HFFc6 (cell line): Measurements from ENCODE around the gene P3H3. TPM values are rescaled to one million over a fixed set of nuclear protein-coding genes. Genes with fewer than 3 reads are reported as not detected.

ENCODE experiments used
- DNase-seq: peaks from one replicate; pipeline ENCODE4 v3.0.0-alpha.2; 2018
- H3K27ac Mint-ChIP-seq: 2 replicates; pipeline ENCODE4 v1.8.0; 2020; ENCODE audit warnings: mild to moderate bottlenecking, mixed read lengths
- H3K27me3 Mint-ChIP-seq: 2 replicates; pipeline ENCODE4 v1.8.0; 2021; ENCODE audit warnings: mild to moderate bottlenecking, moderate library complexity, mixed read lengths; ENCODE audit not compliant: insufficient read depth
- H3K36me3 Mint-ChIP-seq: 2 replicates; pipeline ENCODE4 v1.8.0; 2021; ENCODE audit warnings: low read depth, mixed read lengths
- H3K4me1 Mint-ChIP-seq: 2 replicates; pipeline ENCODE4 v1.8.0; 2020; ENCODE audit warnings: low read depth, mixed read lengths
- H3K4me3 Mint-ChIP-seq: 2 replicates; pipeline ENCODE4 v1.8.0; 2020; ENCODE audit warnings: mild to moderate bottlenecking, moderate library complexity, mixed read lengths
- H3K9me3 Mint-ChIP-seq: 2 replicates; pipeline ENCODE4 v1.8.0; 2020; ENCODE audit warnings: mild to moderate bottlenecking, mixed read lengths
- total RNA-seq, 6 experiments: library from RNA; stranded (reverse); fragmentation: NEBNext Ultra II Directional; extraction: Animal tissue kit (Norgen Biotek cat#: 25700); gene quantifications; 2 replicates in 1 of 6; 3 replicates in 5 of 6; pipeline ENCODE4 v1.2.3, GENCODE V29; 2021
- TF ChIP-seq, protein P1 (sequence below): fragments of 200-600 bp; sonication (generic); IDR thresholded peaks from 2 replicates; pipeline ENCODE4 v1.5.0; 2021; ENCODE audit warnings: antibody characterized with exemption, mild to moderate bottlenecking

Gene P3H3
- total RNA-seq, 6 experiments from 2014 or later = 94.0 to 109 (median 103) TPM

DNA sequence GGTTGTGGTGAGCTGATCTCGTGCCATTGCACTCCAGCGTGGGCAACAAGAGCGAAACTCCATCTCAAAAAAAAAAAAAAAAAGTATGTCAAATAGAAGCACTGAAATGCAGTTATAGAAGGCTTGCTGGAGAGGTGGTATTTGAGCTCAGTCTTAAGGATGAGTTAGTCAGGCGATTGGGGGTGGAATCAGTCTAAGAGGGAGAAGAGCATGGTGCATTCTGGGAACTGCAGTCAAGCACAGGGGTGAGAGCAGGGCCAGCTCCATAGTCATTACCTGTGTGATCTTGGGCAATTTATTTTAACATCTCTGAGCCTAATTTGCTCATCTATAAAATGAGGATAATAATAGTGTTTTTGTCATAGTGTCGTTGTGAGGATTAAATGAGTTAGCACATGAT lies 6.7 kb downstream of the P3H3 start:
- TF ChIP-seq, protein P1, sequence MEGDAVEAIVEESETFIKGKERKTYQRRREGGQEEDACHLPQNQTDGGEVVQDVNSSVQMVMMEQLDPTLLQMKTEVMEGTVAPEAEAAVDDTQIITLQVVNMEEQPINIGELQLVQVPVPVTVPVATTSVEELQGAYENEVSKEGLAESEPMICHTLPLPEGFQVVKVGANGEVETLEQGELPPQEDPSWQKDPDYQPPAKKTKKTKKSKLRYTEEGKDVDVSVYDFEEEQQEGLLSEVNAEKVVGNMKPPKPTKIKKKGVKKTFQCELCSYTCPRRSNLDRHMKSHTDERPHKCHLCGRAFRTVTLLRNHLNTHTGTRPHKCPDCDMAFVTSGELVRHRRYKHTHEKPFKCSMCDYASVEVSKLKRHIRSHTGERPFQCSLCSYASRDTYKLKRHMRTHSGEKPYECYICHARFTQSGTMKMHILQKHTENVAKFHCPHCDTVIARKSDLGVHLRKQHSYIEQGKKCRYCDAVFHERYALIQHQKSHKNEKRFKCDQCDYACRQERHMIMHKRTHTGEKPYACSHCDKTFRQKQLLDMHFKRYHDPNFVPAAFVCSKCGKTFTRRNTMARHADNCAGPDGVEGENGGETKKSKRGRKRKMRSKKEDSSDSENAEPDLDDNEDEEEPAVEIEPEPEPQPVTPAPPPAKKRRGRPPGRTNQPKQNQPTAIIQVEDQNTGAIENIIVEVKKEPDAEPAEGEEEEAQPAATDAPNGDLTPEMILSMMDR = no peak
- Mint-ChIP-seq H3K4me3 (no peak overlapping the region), H3K4me1 (peaks cover 23% of the 10 kb centered on the region), H3K27me3 (no peaks in the 10 kb centered on the region; the same call in 1 of the 2 replicates), H3K27ac (no peak overlapping the region), H3K36me3 (peaks cover 23% of the 10 kb centered on the region; the same call in 1 of the 2 replicates), H3K9me3 (no peaks in the 10 kb centered on the region)
- no peak for DNase-seq

DNA sequence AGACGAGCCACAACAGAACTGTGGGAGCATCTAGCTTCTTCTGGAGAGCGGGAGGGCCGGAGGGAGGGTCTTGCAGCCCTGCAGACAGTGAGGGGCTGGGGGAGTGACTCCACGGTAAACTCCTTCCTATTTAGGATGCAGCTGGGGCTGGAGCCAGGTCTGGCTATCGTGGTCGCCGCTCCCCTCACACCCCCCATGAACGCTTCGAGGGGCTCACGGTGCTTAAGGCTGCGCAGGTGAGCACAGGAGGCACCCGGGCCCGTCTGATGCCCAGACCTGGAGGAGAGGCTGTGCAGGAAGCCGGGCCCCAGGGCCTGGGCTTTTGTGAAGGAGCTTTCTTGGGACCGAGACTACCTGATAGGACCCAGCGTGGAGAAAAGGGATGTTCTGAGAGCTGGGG lies 8.6 kb downstream of the P3H3 start:
- Mint-ChIP-seq H3K4me3 (no peak overlapping the region), H3K36me3 (peaks cover 23% of the 10 kb centered on the region; the same call in 1 of the 2 replicates), H3K9me3 (no peaks in the 10 kb centered on the region), H3K4me1 (peaks cover 8% of the 10 kb centered on the region), H3K27me3 (peaks cover 3% of the 10 kb centered on the region; the same call in 1 of the 2 replicates), H3K27ac (no peak overlapping the region)
- TF ChIP-seq, protein P1 = no peak
- no peak for DNase-seq

DNA sequence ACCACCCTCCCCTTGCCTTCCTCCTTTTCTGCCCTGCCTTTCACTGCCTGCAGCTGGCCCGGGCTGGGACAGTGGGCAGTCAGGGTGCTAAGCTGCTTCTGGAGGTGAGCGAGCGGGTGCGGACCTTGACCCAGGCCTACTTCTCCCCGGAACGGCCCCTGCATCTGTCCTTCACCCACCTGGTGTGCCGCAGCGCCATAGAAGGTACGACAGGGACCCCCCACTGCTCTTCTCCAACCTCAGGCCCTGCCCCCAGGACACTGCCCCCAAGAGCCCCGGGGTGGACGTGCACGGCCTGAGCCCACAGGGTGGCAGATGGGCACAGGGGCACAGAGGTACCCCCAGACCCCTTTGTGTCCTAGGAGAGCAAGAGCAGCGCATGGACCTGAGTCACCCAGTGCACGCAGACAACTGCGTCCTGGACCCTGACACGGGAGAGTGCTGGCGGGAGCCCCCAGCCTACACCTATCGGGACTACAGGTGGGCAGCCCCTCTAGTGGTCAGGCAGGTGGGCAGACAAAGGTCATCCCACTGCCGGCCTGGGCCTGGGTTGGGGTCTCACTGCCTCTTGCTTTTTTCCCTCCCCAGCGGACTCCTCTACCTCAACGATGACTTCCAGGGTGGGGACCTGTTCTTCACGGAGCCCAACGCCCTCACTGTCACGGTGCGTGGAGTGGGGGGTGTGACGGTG lies 9.3 kb downstream of the P3H3 start:
- 0 out of 2 replicates have a peak, but pooled peaks cover 3% of the 10 kb centered on the region for H3K27me3 Mint-ChIP-seq
- no peak overlapping the region for H3K4me3 Mint-ChIP-seq
- H3K36me3 Mint-ChIP-seq = peaks cover 23% of the 10 kb centered on the region; the same call in 1 of the 2 replicates
- TF ChIP-seq, protein P1 = no peak
- H3K9me3 Mint-ChIP-seq = no peaks in the 10 kb centered on the region
- DNase-seq = no peak
- no peak overlapping the region for H3K27ac Mint-ChIP-seq
- H3K4me1 Mint-ChIP-seq = peaks cover 8% of the 10 kb centered on the region

DNA sequence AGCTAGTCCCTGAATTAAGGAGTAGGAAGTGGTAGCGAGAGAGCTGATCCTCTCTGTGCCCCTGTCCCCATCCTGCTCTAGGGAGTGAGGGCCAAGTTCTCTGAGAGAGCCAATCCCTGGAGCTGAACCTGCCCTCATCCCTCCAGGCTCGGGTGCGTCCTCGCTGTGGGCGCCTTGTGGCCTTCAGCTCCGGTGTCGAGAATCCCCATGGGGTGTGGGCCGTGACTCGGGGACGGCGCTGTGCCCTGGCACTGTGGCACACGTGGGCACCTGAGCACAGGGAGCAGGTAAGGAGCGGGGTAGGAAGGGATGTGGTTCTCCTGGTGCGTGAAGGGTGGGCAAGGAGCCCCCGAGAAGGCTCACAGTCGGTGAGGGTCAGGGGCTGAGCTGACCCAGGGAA lies 10.6 kb downstream of the P3H3 start:
- TF ChIP-seq, protein P1 = no peak
- no peaks in the 10 kb centered on the region for H3K4me1 Mint-ChIP-seq
- no peak overlapping the region for H3K4me3 Mint-ChIP-seq
- H3K27me3 Mint-ChIP-seq = 0 out of 2 replicates have a peak, but pooled peaks cover 3% of the 10 kb centered on the region
- no peak overlapping the region for H3K27ac Mint-ChIP-seq
- H3K9me3 Mint-ChIP-seq = no peaks in the 10 kb centered on the region
- no peak for DNase-seq
- H3K36me3 Mint-ChIP-seq = peaks cover 20% of the 10 kb centered on the region; the same call in 1 of the 2 replicates

DNA sequence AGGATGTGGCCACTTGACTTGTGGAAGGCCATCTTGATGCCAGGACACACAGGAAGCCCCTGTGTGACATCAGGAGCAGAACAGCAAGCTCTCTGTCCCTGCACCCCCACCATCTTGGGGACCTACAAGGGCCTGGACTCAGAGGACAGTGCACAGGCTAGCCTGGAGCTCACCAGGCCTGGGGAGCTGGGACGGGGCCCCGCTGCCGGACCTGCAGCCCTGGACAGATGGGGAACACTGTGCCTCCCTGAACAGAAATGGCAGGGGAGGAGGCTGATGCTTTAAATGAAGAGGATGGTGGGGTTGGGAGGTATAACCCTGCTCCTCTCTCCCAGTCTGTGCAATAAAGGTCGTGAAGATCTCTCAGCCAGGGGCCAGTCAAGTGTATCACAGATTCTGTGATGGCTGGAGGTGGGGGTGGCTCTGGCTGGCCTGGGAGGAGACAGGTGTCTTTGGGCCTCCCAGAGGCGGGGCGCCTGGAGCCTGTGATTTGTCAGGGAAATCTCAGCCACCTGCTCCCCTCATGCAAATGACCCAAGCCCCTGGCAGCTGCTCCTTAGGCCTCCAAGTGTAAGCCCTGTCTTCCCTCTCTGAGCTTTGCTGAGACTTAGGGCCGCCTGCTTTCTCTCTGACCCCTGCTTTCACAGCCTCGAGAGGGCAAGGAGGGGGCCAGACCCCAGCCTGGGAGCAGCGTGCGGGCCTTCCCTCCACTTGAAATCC lies 11.4 kb downstream of the P3H3 start:
- H3K36me3 Mint-ChIP-seq = peaks cover 17% of the 10 kb centered on the region; the same call in 1 of the 2 replicates
- H3K4me3 Mint-ChIP-seq = no peak overlapping the region
- TF ChIP-seq, protein P1 = no peak
- H3K4me1 Mint-ChIP-seq = no peaks in the 10 kb centered on the region
- H3K9me3 Mint-ChIP-seq = no peaks in the 10 kb centered on the region
- no peak overlapping the region for H3K27ac Mint-ChIP-seq
- DNase-seq = no peak
- H3K27me3 Mint-ChIP-seq = peaks cover 3% of the 10 kb centered on the region; the same call in 1 of the 2 replicates
